HG02588 (cell line): ENCODE results near the gene NUP54.

Source experiments
- ATAC-seq: cut with Tn5 transposase; IDR thresholded peaks from one replicate; pipeline ENCODE4 v1.9.1; 2021; ENCODE audit warnings: mild to moderate bottlenecking, moderate library complexity; ENCODE audit not compliant: unreplicated experiment

NUP54 gene

GRCh38 chr4:76074468-76074867 is 73.7 kb downstream of the NUP54 start, which contains the start of gene ART3:
TSS of gene ART3 (plus strand) at chr4:76074709. CDS start at chr4:76075890, 1,181 bp downstream.
- ATAC-seq = no peak

GRCh38 chr4:76072760-76073159 is 75.4 kb downstream of the NUP54 start:
- ATAC-seq = no peak

DNA sequence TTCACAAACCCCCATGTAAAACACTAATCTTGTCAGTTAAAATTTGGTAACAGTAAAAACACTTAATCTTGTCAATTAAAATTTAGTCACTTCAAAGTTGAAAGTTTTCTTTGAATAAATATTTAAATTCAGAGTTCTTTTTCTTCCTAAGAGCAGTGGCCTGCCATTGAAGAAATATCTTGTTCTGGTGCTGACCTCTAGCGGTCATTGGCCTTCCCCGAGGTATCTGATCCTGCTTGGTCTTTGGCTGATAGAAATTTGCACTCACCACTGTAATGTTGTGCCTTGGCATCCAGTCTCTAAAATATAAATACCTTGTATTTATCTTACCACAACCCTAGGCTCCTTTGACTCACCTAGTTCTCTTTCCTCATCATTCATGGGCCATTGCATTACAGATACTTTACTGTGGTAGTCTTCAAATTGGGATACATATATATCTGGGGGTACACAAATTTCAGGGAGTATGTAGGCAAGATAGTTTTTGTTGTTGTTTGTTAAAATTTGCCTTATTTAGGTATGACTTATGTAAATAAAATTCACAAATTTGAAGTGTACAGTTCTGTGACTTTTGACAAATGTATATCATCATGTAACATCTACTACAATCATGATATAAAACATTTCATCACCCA is 80.4 kb downstream of the NUP54 start:
- no peak for ATAC-seq

GRCh38 chr4:76066546-76066945 is 81.7 kb downstream of the NUP54 start:
- ATAC-seq = no peak
